GM23338 (cell line): ENCODE results near the gene DLX2. TPM values are rescaled to one million over a fixed set of nuclear protein-coding genes. Genes with fewer than 3 reads are reported as not detected.

Source experiments
- ATAC-seq: fragments of 200-7000 bp; cut with Tn5 transposase; 3 replicates; pipeline ENCODE4 v1.9.1; 2020
- DNase-seq: peaks from one replicate; pipeline ENCODE4 v3.0.0-alpha.2; 2015; ENCODE audit warnings: low spot score
- H2AFZ ChIP-seq: fragments of 200-600 bp; sonication (generic); 2 replicates; pipeline ENCODE4 v1.8.0; 2016; ENCODE audit warnings: antibody characterized with exemption, mild to moderate bottlenecking, moderate library complexity
- H3F3A ChIP-seq: fragments of 200-600 bp; sonication (generic); replicated peaks from 2 replicates; pipeline ENCODE4 v1.8.0; 2017; ENCODE audit warnings: antibody characterized with exemption, mixed run types, low read depth
- H3K27ac ChIP-seq: fragments of 200-600 bp; sonication (generic); 2 replicates; pipeline ENCODE4 v1.6.1; 2016; ENCODE audit warnings: low read depth
- H3K27me3 ChIP-seq: fragments of 200-600 bp; sonication (generic); 2 replicates; pipeline ENCODE4 v1.8.0; 2016; ENCODE audit warnings: mild to moderate bottlenecking, mixed run types, moderate library complexity; ENCODE audit not compliant: insufficient read depth
- H3K36me3 ChIP-seq: fragments of 200-600 bp; sonication (generic); 2 replicates; pipeline ENCODE4 v1.8.0; 2016; ENCODE audit warnings: mild to moderate bottlenecking; ENCODE audit not compliant: insufficient read depth
- H3K4me1 ChIP-seq: fragments of 200-600 bp; sonication (generic); 2 replicates; pipeline ENCODE4 v1.8.0; 2016; ENCODE audit warnings: mild to moderate bottlenecking, moderate library complexity; ENCODE audit not compliant: insufficient read depth
- H3K4me2 ChIP-seq: fragments of 200-600 bp; sonication (generic); 2 replicates; pipeline ENCODE4 v1.7.1; 2017; ENCODE audit warnings: mixed run types
- H3K4me3 ChIP-seq: fragments of 200-600 bp; sonication (generic); 2 replicates; pipeline ENCODE4 v1.6.1; 2016; ENCODE audit warnings: mixed run types
- H3K79me2 ChIP-seq: fragments of 200-600 bp; sonication (generic); replicated peaks from 2 replicates; pipeline ENCODE4 v1.8.0; 2017; ENCODE audit warnings: mild to moderate bottlenecking; ENCODE audit not compliant: insufficient read depth
- H3K9me2 ChIP-seq: fragments of 200-600 bp; sonication (generic); 2 replicates; pipeline ENCODE4 v1.8.0; 2017; ENCODE audit not compliant: insufficient read depth
- H4K20me1 ChIP-seq: fragments of 200-600 bp; sonication (generic); replicated peaks from 2 replicates; pipeline ENCODE4 v1.8.0; 2017; ENCODE audit warnings: mild to moderate bottlenecking; ENCODE audit not compliant: insufficient read depth
- H3K27ac Mint-ChIP-seq: 2 replicates; pipeline ENCODE4 v1.8.0; 2020; ENCODE audit warnings: inconsistent platforms, mild to moderate bottlenecking, moderate library complexity, mixed read lengths
- H3K27me3 Mint-ChIP-seq: 3 replicates; pipeline ENCODE4 v1.8.0; 2022; ENCODE audit warnings: low read depth, mild to moderate bottlenecking, moderate library complexity, mixed read lengths, inconsistent platforms; ENCODE audit not compliant: insufficient read depth, poor library complexity
- H3K36me3 Mint-ChIP-seq: 3 replicates; pipeline ENCODE4 v1.8.0; 2021; ENCODE audit warnings: low read depth, mild to moderate bottlenecking, inconsistent platforms, moderate library complexity, mixed read lengths
- H3K4me1 Mint-ChIP-seq: 3 replicates; pipeline ENCODE4 v1.8.0; 2020; ENCODE audit warnings: mild to moderate bottlenecking, inconsistent platforms, mixed read lengths
- H3K4me3 Mint-ChIP-seq: 3 replicates; pipeline ENCODE4 v1.8.0; 2021; ENCODE audit warnings: moderate library complexity, mild to moderate bottlenecking, inconsistent platforms, mixed read lengths
- H3K9me3 Mint-ChIP-seq: 3 replicates; pipeline ENCODE4 v1.8.0; 2020; ENCODE audit warnings: moderate library complexity, mild to moderate bottlenecking, inconsistent platforms, mixed read lengths
- CREB1 ChIP-seq: fragments of 250-450 bp; sonication (Bioruptor Pico); IDR thresholded peaks from 2 replicates; pipeline ENCODE4 v1.5.0; 2020; ENCODE audit warnings: low read depth, mild to moderate bottlenecking, moderate library complexity
- ETS1 ChIP-seq: IDR thresholded peaks from 2 replicates; pipeline ENCODE4 v1.6.1; 2016; ENCODE audit warnings: antibody characterized with exemption
- EZH2 ChIP-seq: fragments of 200-600 bp; sonication (generic); IDR thresholded peaks from one replicate; pipeline ENCODE4 v1.8.0; 2017; ENCODE audit warnings: antibody characterized with exemption, mild to moderate bottlenecking, low read depth; ENCODE audit not compliant: unreplicated experiment
- EZH2phosphoT487 ChIP-seq: fragments of 200-600 bp; sonication (generic); IDR thresholded peaks from one replicate; pipeline ENCODE4 v1.8.1; 2018; ENCODE audit warnings: antibody characterized with exemption; ENCODE audit not compliant: unreplicated experiment
- JUNB ChIP-seq: IDR thresholded peaks from one replicate; pipeline ENCODE4 v1.6.1; 2016; ENCODE audit warnings: antibody characterized with exemption; ENCODE audit not compliant: unreplicated experiment
- NANOG ChIP-seq: IDR thresholded peaks from 2 replicates; pipeline ENCODE4 v1.6.1; 2016; ENCODE audit warnings: antibody characterized with exemption, borderline replicate concordance
- POLR2AphosphoS5 ChIP-seq: IDR thresholded peaks from 2 replicates; pipeline ENCODE4 v1.6.1; 2016; ENCODE audit warnings: antibody characterized with exemption, low read depth
- REST ChIP-seq: IDR thresholded peaks from one replicate; pipeline ENCODE4 v1.6.1; 2018; ENCODE audit warnings: antibody characterized with exemption; ENCODE audit not compliant: unreplicated experiment
- STAT1 ChIP-seq: IDR thresholded peaks from one replicate; pipeline ENCODE4 v1.6.1; 2016; ENCODE audit warnings: antibody characterized with exemption; ENCODE audit not compliant: unreplicated experiment
- ZNF114 ChIP-seq: fragments of 250-450 bp; sonication (Bioruptor Pico); IDR thresholded peaks from 2 replicates; pipeline ENCODE4 v1.5.0; 2020; ENCODE audit warnings: mild to moderate bottlenecking, moderate library complexity
- ZNF331 ChIP-seq: fragments of 250-450 bp; sonication (Bioruptor Pico); IDR thresholded peaks from 2 replicates; pipeline ENCODE4 v1.5.0; 2020; ENCODE audit warnings: low read depth, mild to moderate bottlenecking, moderate library complexity
- polyA plus RNA-seq: library from polyadenylated mRNA; unstranded; fragments of >200 nt; fragmentation: Nextera tagmentation; extraction: Ambion mirVana; gene quantifications from 2 replicates; pipeline ENCODE4 v1.2.1, GENCODE V29; 2016
- total RNA-seq: library from RNA; depleted of rRNA; stranded (reverse); fragments of >200 nt; shearing (Covaris generic); gene quantifications from 2 replicates; pipeline ENCODE4 v1.2.3, GENCODE V29; 2014
- TF ChIP-seq, protein P1 (sequence below): fragments of 250-450 bp; sonication (Bioruptor Pico); IDR thresholded peaks from 2 replicates; pipeline ENCODE4 v1.5.0; 2020; ENCODE audit warnings: mild to moderate bottlenecking, moderate library complexity
- TF ChIP-seq, protein P2 (sequence below), 2 experiments: fragments of 200-600 bp in 1 of 2; sonication (generic) in 1 of 2; conservative IDR thresholded peaks; 2 replicates each; pipeline versions ENCODE4 v1.5.1 to v1.6.1; 2016 to 2017; ENCODE audit warnings: antibody characterized with exemption in 2 of 2, low read depth in 2 of 2, mild to moderate bottlenecking in 2 of 2, moderate library complexity in 1 of 2

The DLX2 gene
- total and polyA plus RNA-seq, 2 experiments from 2014 or later, result 0.08 to 0.24 TPM

DNA sequence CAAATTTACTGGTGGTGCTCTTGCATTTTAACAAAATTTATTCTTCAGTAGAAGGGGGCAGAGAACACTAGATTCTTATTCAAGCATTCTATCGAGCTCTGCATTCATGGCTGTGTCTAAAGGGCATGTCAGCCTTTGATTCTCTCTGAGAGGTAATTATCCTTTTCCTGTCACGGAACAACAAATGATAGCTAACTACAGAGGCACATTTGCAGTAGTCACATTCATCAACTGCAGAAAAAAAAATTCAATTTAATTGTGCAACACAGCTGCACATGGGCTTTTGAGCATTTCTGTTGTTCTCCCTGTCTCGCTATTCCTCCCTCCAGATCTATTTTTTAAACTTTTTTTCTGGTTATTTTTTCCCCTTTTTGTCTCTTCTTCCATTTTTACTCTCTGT is 30.4 kb downstream of the DLX2 start:
- Mint-ChIP-seq H3K27me3 (no peaks in the 10 kb centered on the region), H3K4me1 (no peaks in the 10 kb centered on the region), H3K4me3 (no peak overlapping the region), H3K27ac (no peak overlapping the region), H3K9me3 (no peaks in the 10 kb centered on the region), H3K36me3 (no peaks in the 10 kb centered on the region)
- H3K27ac ChIP-seq, result no peak overlapping the region; the same call in 1 of the 2 replicates
- no peak overlapping the region for H3K4me3 ChIP-seq
- no peaks in the 10 kb centered on the region for H3K79me2 ChIP-seq
- no peak overlapping the region for H2AFZ ChIP-seq
- DNase-seq, result no peak
- TF ChIP-seq STAT1 (no peak), ZNF331 (CRISPR knock-in tag) (no peak), EZH2phosphoT487 (no peak), JUNB (no peak), EZH2 (no peak), ETS1 (no peak), REST (no peak), ZNF114 (CRISPR knock-in tag) (no peak), NANOG (no peak), POLR2AphosphoS5 (no peak), CREB1 (no peak)
- TF ChIP-seq, protein P1, sequence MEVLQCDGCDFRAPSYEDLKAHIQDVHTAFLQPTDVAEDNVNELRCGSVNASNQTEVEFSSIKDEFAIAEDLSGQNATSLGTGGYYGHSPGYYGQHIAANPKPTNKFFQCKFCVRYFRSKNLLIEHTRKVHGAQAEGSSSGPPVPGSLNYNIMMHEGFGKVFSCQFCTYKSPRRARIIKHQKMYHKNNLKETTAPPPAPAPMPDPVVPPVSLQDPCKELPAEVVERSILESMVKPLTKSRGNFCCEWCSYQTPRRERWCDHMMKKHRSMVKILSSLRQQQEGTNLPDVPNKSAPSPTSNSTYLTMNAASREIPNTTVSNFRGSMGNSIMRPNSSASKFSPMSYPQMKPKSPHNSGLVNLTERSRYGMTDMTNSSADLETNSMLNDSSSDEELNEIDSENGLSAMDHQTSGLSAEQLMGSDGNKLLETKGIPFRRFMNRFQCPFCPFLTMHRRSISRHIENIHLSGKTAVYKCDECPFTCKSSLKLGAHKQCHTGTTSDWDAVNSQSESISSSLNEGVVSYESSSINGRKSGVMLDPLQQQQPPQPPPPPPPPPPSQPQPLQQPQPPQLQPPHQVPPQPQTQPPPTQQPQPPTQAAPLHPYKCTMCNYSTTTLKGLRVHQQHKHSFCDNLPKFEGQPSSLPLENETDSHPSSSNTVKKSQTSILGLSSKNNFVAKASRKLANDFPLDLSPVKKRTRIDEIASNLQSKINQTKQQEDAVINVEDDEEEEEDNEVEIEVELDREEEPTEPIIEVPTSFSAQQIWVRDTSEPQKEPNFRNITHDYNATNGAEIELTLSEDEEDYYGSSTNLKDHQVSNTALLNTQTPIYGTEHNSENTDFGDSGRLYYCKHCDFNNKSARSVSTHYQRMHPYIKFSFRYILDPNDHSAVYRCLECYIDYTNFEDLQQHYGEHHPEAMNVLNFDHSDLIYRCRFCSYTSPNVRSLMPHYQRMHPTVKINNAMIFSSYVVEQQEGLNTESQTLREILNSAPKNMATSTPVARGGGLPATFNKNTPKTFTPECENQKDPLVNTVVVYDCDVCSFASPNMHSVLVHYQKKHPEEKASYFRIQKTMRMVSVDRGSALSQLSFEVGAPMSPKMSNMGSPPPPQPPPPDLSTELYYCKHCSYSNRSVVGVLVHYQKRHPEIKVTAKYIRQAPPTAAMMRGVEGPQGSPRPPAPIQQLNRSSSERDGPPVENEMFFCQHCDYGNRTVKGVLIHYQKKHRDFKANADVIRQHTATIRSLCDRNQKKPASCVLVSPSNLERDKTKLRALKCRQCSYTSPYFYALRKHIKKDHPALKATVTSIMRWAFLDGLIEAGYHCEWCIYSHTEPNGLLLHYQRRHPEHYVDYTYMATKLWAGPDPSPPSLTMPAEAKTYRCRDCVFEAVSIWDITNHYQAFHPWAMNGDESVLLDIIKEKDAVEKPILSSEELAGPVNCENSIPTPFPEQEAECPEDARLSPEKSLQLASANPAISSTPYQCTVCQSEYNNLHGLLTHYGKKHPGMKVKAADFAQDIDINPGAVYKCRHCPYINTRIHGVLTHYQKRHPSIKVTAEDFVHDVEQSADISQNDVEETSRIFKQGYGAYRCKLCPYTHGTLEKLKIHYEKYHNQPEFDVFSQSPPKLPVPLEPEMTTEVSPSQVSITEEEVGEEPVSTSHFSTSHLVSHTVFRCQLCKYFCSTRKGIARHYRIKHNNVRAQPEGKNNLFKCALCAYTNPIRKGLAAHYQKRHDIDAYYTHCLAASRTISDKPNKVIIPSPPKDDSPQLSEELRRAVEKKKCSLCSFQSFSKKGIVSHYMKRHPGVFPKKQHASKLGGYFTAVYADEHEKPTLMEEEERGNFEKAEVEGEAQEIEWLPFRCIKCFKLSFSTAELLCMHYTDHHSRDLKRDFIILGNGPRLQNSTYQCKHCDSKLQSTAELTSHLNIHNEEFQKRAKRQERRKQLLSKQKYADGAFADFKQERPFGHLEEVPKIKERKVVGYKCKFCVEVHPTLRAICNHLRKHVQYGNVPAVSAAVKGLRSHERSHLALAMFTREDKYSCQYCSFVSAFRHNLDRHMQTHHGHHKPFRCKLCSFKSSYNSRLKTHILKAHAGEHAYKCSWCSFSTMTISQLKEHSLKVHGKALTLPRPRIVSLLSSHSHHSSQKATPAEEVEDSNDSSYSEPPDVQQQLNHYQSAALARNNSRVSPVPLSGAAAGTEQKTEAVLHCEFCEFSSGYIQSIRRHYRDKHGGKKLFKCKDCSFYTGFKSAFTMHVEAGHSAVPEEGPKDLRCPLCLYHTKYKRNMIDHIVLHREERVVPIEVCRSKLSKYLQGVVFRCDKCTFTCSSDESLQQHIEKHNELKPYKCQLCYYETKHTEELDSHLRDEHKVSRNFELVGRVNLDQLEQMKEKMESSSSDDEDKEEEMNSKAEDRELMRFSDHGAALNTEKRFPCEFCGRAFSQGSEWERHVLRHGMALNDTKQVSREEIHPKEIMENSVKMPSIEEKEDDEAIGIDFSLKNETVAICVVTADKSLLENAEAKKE (CRISPR knock-in tag), result no peak
- TF ChIP-seq, protein P2, sequence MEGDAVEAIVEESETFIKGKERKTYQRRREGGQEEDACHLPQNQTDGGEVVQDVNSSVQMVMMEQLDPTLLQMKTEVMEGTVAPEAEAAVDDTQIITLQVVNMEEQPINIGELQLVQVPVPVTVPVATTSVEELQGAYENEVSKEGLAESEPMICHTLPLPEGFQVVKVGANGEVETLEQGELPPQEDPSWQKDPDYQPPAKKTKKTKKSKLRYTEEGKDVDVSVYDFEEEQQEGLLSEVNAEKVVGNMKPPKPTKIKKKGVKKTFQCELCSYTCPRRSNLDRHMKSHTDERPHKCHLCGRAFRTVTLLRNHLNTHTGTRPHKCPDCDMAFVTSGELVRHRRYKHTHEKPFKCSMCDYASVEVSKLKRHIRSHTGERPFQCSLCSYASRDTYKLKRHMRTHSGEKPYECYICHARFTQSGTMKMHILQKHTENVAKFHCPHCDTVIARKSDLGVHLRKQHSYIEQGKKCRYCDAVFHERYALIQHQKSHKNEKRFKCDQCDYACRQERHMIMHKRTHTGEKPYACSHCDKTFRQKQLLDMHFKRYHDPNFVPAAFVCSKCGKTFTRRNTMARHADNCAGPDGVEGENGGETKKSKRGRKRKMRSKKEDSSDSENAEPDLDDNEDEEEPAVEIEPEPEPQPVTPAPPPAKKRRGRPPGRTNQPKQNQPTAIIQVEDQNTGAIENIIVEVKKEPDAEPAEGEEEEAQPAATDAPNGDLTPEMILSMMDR (conservative IDR thresholded peaks at IDR 0.05; ENCODE audit: low read depth in 2 of 2), result no peak
- peaks cover 13% of the 10 kb centered on the region for H3K27me3 ChIP-seq
- H3K36me3 ChIP-seq, result no peaks in the 10 kb centered on the region
- H3K9me2 ChIP-seq, result no peaks in the 10 kb centered on the region
- H3K4me1 ChIP-seq, result no peaks in the 10 kb centered on the region
- no peak for ATAC-seq
- H4K20me1 ChIP-seq, result no peaks in the 10 kb centered on the region
- H3F3A ChIP-seq, result no peaks in the 10 kb centered on the region
- H3K4me2 ChIP-seq, result no peak overlapping the region
